H1 (cell line): ENCODE measurements around the gene THBD. TPM values are rescaled to one million over a fixed set of nuclear protein-coding genes. Genes with fewer than 3 reads are reported as not detected.

ENCODE experiments used
- CTCF ChIA-PET: fragments of 300-600 bp; sonication (Branson Sonifier 250); formaldehyde crosslinking; loops from one replicate; lab custom pipeline; 2021; ENCODE audit not compliant: partially characterized antibody; lab: Charles Lee
- POLR2A ChIA-PET: fragments of 300-600 bp; sonication (Branson Sonifier 250); formaldehyde crosslinking; loops from one replicate; lab custom pipeline; 2021; ENCODE audit warnings: inconsistent platforms; ENCODE audit not compliant: partially characterized antibody; lab: Charles Lee
- DNase-seq, 2 experiments: peaks; one replicate each; pipeline versions ENCODE4 v3.0.0 to v3.0.0-alpha.2; 2010 to 2022; ENCODE audit warnings: low spot score in 2 of 2, low read depth in 1 of 2, mixed read lengths in 1 of 2
- FAIRE-seq: peaks from 2 replicates; lab custom pipeline; 2011; peaks lifted over from hg19 to GRCh38; lab: Jason Lieb, UNC
- H2AFZ ChIP-seq: 2 replicates; pipeline ENCODE4 v1.8.1; 2012; ENCODE audit warnings: low read length, inconsistent platforms
- H2AK5ac ChIP-seq: 2 replicates; pipeline ENCODE4 v1.6.1; 2013; ENCODE audit warnings: low read depth, low read length
- H2BK120ac ChIP-seq: replicated peaks from 2 replicates; pipeline ENCODE3; 2013; ENCODE audit warnings: low read depth, low read length, inconsistent platforms
- H2BK12ac ChIP-seq: 2 replicates; pipeline ENCODE4 v1.6.1; 2013; ENCODE audit warnings: low read depth, low read length
- H2BK15ac ChIP-seq: 2 replicates; pipeline ENCODE4 v1.6.1; 2013; ENCODE audit warnings: low read length
- H2BK20ac ChIP-seq: 2 replicates; pipeline ENCODE4 v1.6.1; 2013; ENCODE audit warnings: low read length
- H2BK5ac ChIP-seq: 2 replicates; pipeline ENCODE4 v1.6.1; 2013; ENCODE audit warnings: low read depth, low read length
- H3K14ac ChIP-seq: 2 replicates; pipeline ENCODE4 v1.6.1; 2013; ENCODE audit warnings: inconsistent platforms; ENCODE audit not compliant: insufficient read length
- H3K18ac ChIP-seq: 2 replicates; pipeline ENCODE4 v1.6.1; 2013; ENCODE audit warnings: low read length; ENCODE audit errors: extremely low read depth
- H3K23ac ChIP-seq: 2 replicates; pipeline ENCODE4 v1.6.1; 2013; ENCODE audit warnings: inconsistent platforms; ENCODE audit not compliant: insufficient read length
- H3K23me2 ChIP-seq: 2 replicates; pipeline ENCODE4 v1.6.1; 2013; ENCODE audit warnings: low read depth, low read length
- H3K27ac ChIP-seq: 2 replicates; pipeline ENCODE4 v1.6.1; 2011; ENCODE audit warnings: low read depth, low read length, inconsistent platforms
- H3K27me3 ChIP-seq, 4 experiments: replicated peaks in 1 of 4; 1 replicate in 1 of 4; 2 replicates in 3 of 4; pipeline versions ENCODE4 v1.6.1 to v1.8.1; 2011 to 2013; ENCODE audit warnings: low read length in 3 of 4, mild to moderate bottlenecking in 3 of 4, inconsistent platforms in 2 of 4, mixed read lengths in 2 of 4, moderate library complexity in 1 of 4; ENCODE audit not compliant: control insufficient read depth in 3 of 4, insufficient read depth in 3 of 4; ENCODE audit errors: extremely low read depth in 1 of 4
- H3K36me3 ChIP-seq, 4 experiments: 2 replicates each; pipeline versions ENCODE4 v1.6.1 to v1.8.1; 2011 to 2013; ENCODE audit warnings: mild to moderate bottlenecking in 4 of 4, low read length in 3 of 4, moderate library complexity in 2 of 4, control low read depth in 1 of 4, inconsistent platforms in 1 of 4; ENCODE audit not compliant: insufficient read depth in 4 of 4, control insufficient read depth in 2 of 4
- H3K4ac ChIP-seq: replicated peaks from 2 replicates; pipeline ENCODE3; 2013; ENCODE audit warnings: low read length, low read depth, mixed read lengths, inconsistent platforms; ENCODE audit not compliant: insufficient read length
- H3K4me1 ChIP-seq, 4 experiments: replicated peaks in 1 of 4; 1 replicate in 1 of 4; 2 replicates in 3 of 4; pipeline versions ENCODE4 v1.6.1 to v1.8.1; 2011 to 2013; ENCODE audit warnings: low read length in 3 of 4, inconsistent platforms in 2 of 4, mixed read lengths in 1 of 4; ENCODE audit not compliant: insufficient read depth in 4 of 4, control insufficient read depth in 3 of 4
- H3K4me2 ChIP-seq, 2 experiments: 2 replicates each; pipeline versions ENCODE4 v1.6.1 to v1.8.1; 2011 to 2013; ENCODE audit warnings: low read depth in 2 of 2, low read length in 2 of 2, control low read depth in 1 of 2, inconsistent platforms in 1 of 2, mild to moderate bottlenecking in 1 of 2; ENCODE audit not compliant: insufficient read depth in 1 of 2
- H3K4me3 ChIP-seq, 4 experiments: fragments of 200-600, 300-600 bp in 1 of 4; sonication (generic), shearing (Covaris generic), sonication (Bioruptor Twin) in 1 of 4; 2 replicates each; pipeline versions ENCODE4 v1.5.1 to v1.8.1; 2011 to 2016; ENCODE audit warnings: low read length in 4 of 4, low read depth in 3 of 4, control low read depth in 2 of 4, inconsistent platforms in 2 of 4, mild to moderate bottlenecking in 2 of 4, mixed read lengths in 1 of 4, moderate library complexity in 1 of 4; ENCODE audit not compliant: insufficient read depth in 2 of 4; ENCODE audit errors: extremely low read depth in 1 of 4
- H3K56ac ChIP-seq: replicated peaks from 2 replicates; pipeline ENCODE3; 2013; ENCODE audit warnings: low read depth, mild to moderate bottlenecking, mixed read lengths, low read length, inconsistent platforms; ENCODE audit not compliant: insufficient read length
- H3K79me1 ChIP-seq: 2 replicates; pipeline ENCODE4 v1.6.1; 2013; ENCODE audit warnings: low read depth, low read length, control low read depth
- H3K79me2 ChIP-seq, 2 experiments: 2 replicates each; pipeline versions ENCODE4 v1.6.1 to v1.8.1; 2012 to 2013; ENCODE audit warnings: low read length in 2 of 2, mild to moderate bottlenecking in 2 of 2, inconsistent platforms in 1 of 2; ENCODE audit not compliant: insufficient read depth in 2 of 2, control insufficient read depth in 1 of 2
- H3K9ac ChIP-seq, 4 experiments: replicated peaks in 1 of 4; 1 replicate in 1 of 4; 2 replicates in 3 of 4; pipeline versions ENCODE4 v1.6.1 to v1.8.1; 2011 to 2013; ENCODE audit warnings: low read depth in 3 of 4, low read length in 3 of 4, control low read depth in 2 of 4, mild to moderate bottlenecking in 2 of 4, moderate library complexity in 2 of 4, inconsistent platforms in 1 of 4; ENCODE audit errors: extremely low read depth in 1 of 4
- H3K9me3 ChIP-seq, 2 experiments: 2 replicates each; pipeline versions ENCODE4 v1.6.1 to v1.8.1; 2012 to 2013; ENCODE audit warnings: mild to moderate bottlenecking in 2 of 2, moderate library complexity in 2 of 2, control low read depth in 1 of 2, inconsistent platforms in 1 of 2, low read depth in 1 of 2, low read length in 1 of 2, mixed read lengths in 1 of 2; ENCODE audit not compliant: insufficient read depth in 2 of 2
- H4K20me1 ChIP-seq, 2 experiments: replicated peaks in 1 of 2; 2 replicates each; pipeline versions ENCODE3 to v1.8.1; 2011 to 2013; ENCODE audit warnings: inconsistent platforms in 2 of 2, low read length in 2 of 2, mild to moderate bottlenecking in 1 of 2; ENCODE audit not compliant: insufficient read depth in 2 of 2, control insufficient read depth in 1 of 2
- H4K5ac ChIP-seq: 2 replicates; pipeline ENCODE4 v1.6.1; 2013; ENCODE audit warnings: low read length, low read depth, mixed read lengths, inconsistent platforms; ENCODE audit not compliant: insufficient read length
- H4K8ac ChIP-seq: 2 replicates; pipeline ENCODE4 v1.8.0; 2013; ENCODE audit warnings: mild to moderate bottlenecking, moderate library complexity, low read length, inconsistent platforms; ENCODE audit not compliant: insufficient read depth; ENCODE audit errors: extremely low read depth
- H4K91ac ChIP-seq: replicated peaks from 2 replicates; pipeline ENCODE3; 2013; ENCODE audit warnings: low read length, mixed read lengths, inconsistent platforms; ENCODE audit not compliant: insufficient read length
- ATF3 ChIP-seq: IDR thresholded peaks from 2 replicates; pipeline ENCODE4 v1.6.1; 2011; ENCODE audit warnings: low read depth, mild to moderate bottlenecking, low read length; ENCODE audit not compliant: insufficient read depth
- BRCA1 ChIP-seq: IDR thresholded peaks from 2 replicates; pipeline ENCODE4 v1.6.1; 2012; ENCODE audit warnings: low read depth, low read length, improper control_type of control experiment
- EZH2 ChIP-seq: fragments of 200-600 bp; sonication (generic); IDR thresholded peaks from 2 replicates; pipeline ENCODE4 v1.7.1; 2012; ENCODE audit warnings: low read depth, mild to moderate bottlenecking, moderate library complexity, low read length, inconsistent platforms; ENCODE audit not compliant: severe bottlenecking
- KDM4A ChIP-seq: IDR thresholded peaks from one replicate; pipeline ENCODE4 v1.7.1; 2012; ENCODE audit warnings: low read depth, mild to moderate bottlenecking, moderate library complexity, low read length, inconsistent platforms; ENCODE audit not compliant: severe bottlenecking
- NANOG ChIP-seq: IDR thresholded peaks from 2 replicates; pipeline ENCODE4 v1.6.1; 2011; ENCODE audit warnings: low read length, low read depth, mild to moderate bottlenecking, inconsistent platforms; ENCODE audit not compliant: insufficient read depth, poor library complexity, severe bottlenecking
- POLR2A ChIP-seq, 2 experiments: IDR thresholded peaks; 1 replicate in 1 of 2; 2 replicates in 1 of 2; pipeline ENCODE4 v1.6.1; 2011; ENCODE audit warnings: low read depth in 2 of 2, low read length in 2 of 2, mild to moderate bottlenecking in 2 of 2; ENCODE audit errors: control extremely low read depth in 1 of 2
- RBBP5 ChIP-seq: IDR thresholded peaks from 2 replicates; pipeline ENCODE4 v1.7.1; 2012; ENCODE audit warnings: low read depth, mild to moderate bottlenecking, inconsistent platforms, low read length, moderate library complexity, borderline replicate concordance
- SIRT6 ChIP-seq: IDR thresholded peaks from one replicate; pipeline ENCODE4 v1.7.1; 2012; ENCODE audit warnings: low read length, inconsistent platforms
- SIX5 ChIP-seq: IDR thresholded peaks from 2 replicates; pipeline ENCODE4 v1.6.1; 2011; ENCODE audit warnings: mild to moderate bottlenecking, low read depth, low read length
- SP4 ChIP-seq: IDR thresholded peaks from 2 replicates; pipeline ENCODE4 v1.6.1; 2012; ENCODE audit warnings: low read length, inconsistent platforms
- SUZ12 ChIP-seq: fragments of 200-600 bp; sonication (generic); IDR thresholded peaks from 2 replicates; pipeline ENCODE4 v1.6.1; 2012; ENCODE audit warnings: mild to moderate bottlenecking, inconsistent platforms, low read length, moderate library complexity, mixed read lengths
- TCF12 ChIP-seq: IDR thresholded peaks from 2 replicates; pipeline ENCODE4 v1.6.1; 2011; ENCODE audit warnings: low read depth, mild to moderate bottlenecking, low read length
- TEAD4 ChIP-seq: IDR thresholded peaks from 2 replicates; pipeline ENCODE4 v1.6.1; 2012; ENCODE audit warnings: low read depth, low read length, inconsistent platforms, mixed read lengths
- WGBS, 2 experiments: shearing (Covaris generic) in 1 of 2; methylation state at CpG; one replicate each; pipeline versions ENCODE4 v1.1.6 to v1.1.7; 2013 to 2015; ENCODE audit warnings: low lambda C conversion rate in 2 of 2, mixed read lengths in 2 of 2, inconsistent platforms in 1 of 2, low coverage in 1 of 2, missing lambda C conversion rate in 1 of 2; ENCODE audit not compliant: insufficient replicate concordance in 2 of 2, insufficient coverage in 1 of 2, insufficient read length in 1 of 2; ENCODE audit errors: extremely low coverage in 1 of 2, missing lambda C conversion rate in 1 of 2; 5-methylcytosine and 5-hydroxymethylcytosine counted together
- polyA plus RNA-seq, 7 experiments: library from polyadenylated mRNA; depleted of rRNA in 3 of 7; stranded (reverse) in 5 of 7; unstranded in 2 of 7; fragments of >200 nt in 5 of 7; fragments of 200-250 nt in 2 of 7; gene quantifications; 1 replicate in 5 of 7; 2 replicates in 1 of 7; 4 replicates in 1 of 7; pipeline versions ENCODE4 v1.2.1 to v1.2.3, GENCODE V29; 2011 to 2013; ENCODE audit warnings: missing spikeins in 2 of 7, mixed read lengths in 2 of 7
- total RNA-seq: library from RNA; stranded (reverse); fragmentation: NEBNext Ultra II Directional; extraction: Animal tissue kit (Norgen Biotek cat#: 25700); gene quantifications from 2 replicates; pipeline ENCODE4 v1.2.1, GENCODE V29; 2021

Gene THBD
- total and polyA plus RNA-seq, 2 of the 8 experiments (the other 6 are each of a cell fraction or from before 2014, with no cell fraction given), result 0.21 to 0.43 TPM

DNA sequence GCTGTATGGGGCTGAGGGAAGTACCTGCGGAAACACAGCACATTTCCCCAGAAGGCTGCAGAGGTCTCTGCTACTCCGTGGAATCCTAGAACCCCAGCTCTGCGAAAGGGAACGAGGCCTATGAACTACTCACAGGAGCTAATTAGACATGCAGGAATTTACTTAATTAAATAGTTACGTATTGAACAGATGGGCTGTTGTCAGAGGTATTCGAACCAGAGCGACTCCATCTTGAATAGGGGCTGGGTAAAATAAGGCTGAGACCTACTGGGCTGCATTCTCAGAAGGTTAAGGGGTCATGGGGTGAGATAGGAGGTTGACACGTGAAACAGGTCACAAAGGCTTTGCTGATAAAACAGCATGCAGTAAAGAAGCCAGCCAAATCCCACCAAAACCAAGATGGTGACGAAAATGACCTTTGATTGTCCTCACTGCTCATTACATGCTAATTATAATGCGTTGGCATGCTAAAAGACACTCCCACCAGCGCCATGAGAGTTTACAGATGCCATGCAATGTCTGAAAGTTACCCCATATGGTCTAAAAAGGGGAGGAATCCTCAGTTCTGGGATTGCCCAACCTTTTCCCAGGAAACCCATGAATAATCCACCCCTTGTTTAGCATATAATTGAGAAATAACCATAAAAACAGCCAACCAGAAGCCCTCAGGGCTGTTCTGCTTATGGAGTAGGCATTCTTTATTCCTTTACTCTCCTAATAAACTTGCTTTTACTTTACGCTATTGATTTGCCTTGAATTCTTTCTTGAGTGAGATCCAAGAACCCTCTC, 29.0 kb downstream of the THBD start:
- Histone ChIP-seq H4K5ac (no peak overlapping the region), H3K4me1 (no peaks in the 10 kb centered on the region), H3K23ac (no peak overlapping the region), H4K91ac (no peak overlapping the region), H3K56ac (no peak overlapping the region), H3K36me3 (no peaks in the 10 kb centered on the region), H3K79me2 (no peaks in the 10 kb centered on the region), H3K27me3 (no peaks in the 10 kb centered on the region), H2AFZ (no peak overlapping the region), H3K14ac (no peak overlapping the region), H2BK5ac (no peak overlapping the region), H2BK12ac (no peak overlapping the region), H2BK120ac (no peak overlapping the region), H2BK20ac (no peak overlapping the region), H3K9ac (no peak overlapping the region), H3K9me3 (no peaks in the 10 kb centered on the region), H2AK5ac (no peak overlapping the region), H2BK15ac (no peak overlapping the region), H3K27ac (no peak overlapping the region), H3K4ac (no peak overlapping the region), H3K79me1 (no peaks in the 10 kb centered on the region), H3K23me2 (0 out of 2 replicates have a peak, but pooled peaks cover 1% of the 10 kb centered on the region), H3K4me3 (no peak overlapping the region), H3K4me2 (no peak overlapping the region), H4K20me1 (no peaks in the 10 kb centered on the region), H3K18ac (no peak overlapping the region), H4K8ac (0 out of 2 replicates have a peak overlapping the region, but pooled peaks have one; percentile 14)
- DNase-seq, result no peak
- ChIA-PET CTCF (interaction anchor here (0.8 to 1.6 kb wide), 5 partner anchors 20 to 324 kb away, joined by 3 to 6 read pairs (median 4); no protein-coding TSS in a partner anchor), POLR2A (no interaction called here)
- WGBS, 2 experiments, result 88% methylated on average over 12 of the region's 12 CpGs; no CpG with 5 or more reads in 1 of the 2 experiments
- FAIRE-seq, result no peak
- TF ChIP-seq SIX5 (no peak), POLR2A (IDR thresholded peaks at IDR 0.05; ENCODE audit: control extremely low read depth in 1 of 2, low read depth in 2 of 2, low read length in 2 of 2) (no peak), SIRT6 (no peak), NANOG (no peak), KDM4A (no peak), BRCA1 (no peak), RBBP5 (no peak), TEAD4 (no peak), SP4 (no peak), TCF12 (no peak), EZH2 (no peak), ATF3 (no peak), SUZ12 (no peak)
